Umbilical cord (tissue), 2 donors: Measurements from ENCODE around the gene ZBTB40. TPM values are rescaled to one million over a fixed set of nuclear protein-coding genes. Genes with fewer than 3 reads are reported as not detected.

Source experiments
- DNase-seq: peaks from one replicate; pipeline ENCODE4 v3.0.0-alpha.2; 2015; ENCODE audit warnings: low spot score
- total RNA-seq: library from RNA; depleted of rRNA; stranded (reverse); fragments of >200 nt; gene quantifications from one replicate; pipeline ENCODE4 v1.2.3, GENCODE V29; 2014; ENCODE audit warnings: low replicate concordance; ENCODE audit not compliant: insufficient read depth

ZBTB40 gene, protein sequence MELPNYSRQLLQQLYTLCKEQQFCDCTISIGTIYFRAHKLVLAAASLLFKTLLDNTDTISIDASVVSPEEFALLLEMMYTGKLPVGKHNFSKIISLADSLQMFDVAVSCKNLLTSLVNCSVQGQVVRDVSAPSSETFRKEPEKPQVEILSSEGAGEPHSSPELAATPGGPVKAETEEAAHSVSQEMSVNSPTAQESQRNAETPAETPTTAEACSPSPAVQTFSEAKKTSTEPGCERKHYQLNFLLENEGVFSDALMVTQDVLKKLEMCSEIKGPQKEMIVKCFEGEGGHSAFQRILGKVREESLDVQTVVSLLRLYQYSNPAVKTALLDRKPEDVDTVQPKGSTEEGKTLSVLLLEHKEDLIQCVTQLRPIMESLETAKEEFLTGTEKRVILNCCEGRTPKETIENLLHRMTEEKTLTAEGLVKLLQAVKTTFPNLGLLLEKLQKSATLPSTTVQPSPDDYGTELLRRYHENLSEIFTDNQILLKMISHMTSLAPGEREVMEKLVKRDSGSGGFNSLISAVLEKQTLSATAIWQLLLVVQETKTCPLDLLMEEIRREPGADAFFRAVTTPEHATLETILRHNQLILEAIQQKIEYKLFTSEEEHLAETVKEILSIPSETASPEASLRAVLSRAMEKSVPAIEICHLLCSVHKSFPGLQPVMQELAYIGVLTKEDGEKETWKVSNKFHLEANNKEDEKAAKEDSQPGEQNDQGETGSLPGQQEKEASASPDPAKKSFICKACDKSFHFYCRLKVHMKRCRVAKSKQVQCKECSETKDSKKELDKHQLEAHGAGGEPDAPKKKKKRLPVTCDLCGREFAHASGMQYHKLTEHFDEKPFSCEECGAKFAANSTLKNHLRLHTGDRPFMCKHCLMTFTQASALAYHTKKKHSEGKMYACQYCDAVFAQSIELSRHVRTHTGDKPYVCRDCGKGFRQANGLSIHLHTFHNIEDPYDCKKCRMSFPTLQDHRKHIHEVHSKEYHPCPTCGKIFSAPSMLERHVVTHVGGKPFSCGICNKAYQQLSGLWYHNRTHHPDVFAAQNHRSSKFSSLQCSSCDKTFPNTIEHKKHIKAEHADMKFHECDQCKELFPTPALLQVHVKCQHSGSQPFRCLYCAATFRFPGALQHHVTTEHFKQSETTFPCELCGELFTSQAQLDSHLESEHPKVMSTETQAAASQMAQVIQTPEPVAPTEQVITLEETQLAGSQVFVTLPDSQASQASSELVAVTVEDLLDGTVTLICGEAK
- 10.8 TPM for total RNA-seq

DNA sequence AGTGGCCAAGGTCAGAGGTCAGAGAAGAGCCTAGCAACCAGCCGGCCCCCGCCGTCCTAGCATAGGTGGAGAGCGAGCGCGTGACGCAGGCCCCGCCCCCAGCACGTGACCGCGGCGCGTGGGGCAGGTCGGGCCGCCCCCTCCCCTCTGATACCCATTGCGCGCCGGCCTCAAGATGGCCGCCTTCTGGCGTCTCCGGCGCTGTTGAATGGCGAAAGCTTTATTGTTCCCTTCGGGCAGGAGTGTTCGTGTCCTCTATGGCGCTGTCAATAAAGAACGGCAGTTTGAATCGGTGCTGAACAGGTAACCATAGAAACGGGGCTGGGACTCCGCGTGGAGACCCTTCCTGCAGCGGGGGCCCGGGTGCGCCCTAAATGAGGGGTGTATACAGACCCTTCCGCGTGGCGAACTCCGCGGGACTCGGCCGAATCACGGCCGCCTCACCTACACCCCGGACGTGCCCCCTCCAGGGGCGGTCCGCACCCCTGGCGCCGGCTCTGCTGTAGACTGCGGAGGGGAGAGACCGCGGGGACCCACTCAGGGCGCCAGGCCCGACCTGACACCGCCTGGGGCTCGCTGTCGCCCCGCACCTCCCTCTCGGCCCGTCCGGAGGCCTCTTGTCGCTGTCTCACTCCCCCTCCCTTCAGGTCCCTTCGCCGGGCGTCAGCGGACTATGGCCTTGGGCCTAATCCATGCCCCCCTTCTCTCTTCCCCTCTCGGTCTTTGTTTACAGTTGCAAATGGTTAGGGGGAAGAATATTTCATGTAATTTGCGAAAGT is at the start of gene ZBTB40:
Gene ZBTB40 (plus strand): TSS at position 150 of the 779 bp plus-strand sequence. CDS start 38,098 bp downstream, outside the sequence.
- DNase-seq, result peak; percentile 98

DNA sequence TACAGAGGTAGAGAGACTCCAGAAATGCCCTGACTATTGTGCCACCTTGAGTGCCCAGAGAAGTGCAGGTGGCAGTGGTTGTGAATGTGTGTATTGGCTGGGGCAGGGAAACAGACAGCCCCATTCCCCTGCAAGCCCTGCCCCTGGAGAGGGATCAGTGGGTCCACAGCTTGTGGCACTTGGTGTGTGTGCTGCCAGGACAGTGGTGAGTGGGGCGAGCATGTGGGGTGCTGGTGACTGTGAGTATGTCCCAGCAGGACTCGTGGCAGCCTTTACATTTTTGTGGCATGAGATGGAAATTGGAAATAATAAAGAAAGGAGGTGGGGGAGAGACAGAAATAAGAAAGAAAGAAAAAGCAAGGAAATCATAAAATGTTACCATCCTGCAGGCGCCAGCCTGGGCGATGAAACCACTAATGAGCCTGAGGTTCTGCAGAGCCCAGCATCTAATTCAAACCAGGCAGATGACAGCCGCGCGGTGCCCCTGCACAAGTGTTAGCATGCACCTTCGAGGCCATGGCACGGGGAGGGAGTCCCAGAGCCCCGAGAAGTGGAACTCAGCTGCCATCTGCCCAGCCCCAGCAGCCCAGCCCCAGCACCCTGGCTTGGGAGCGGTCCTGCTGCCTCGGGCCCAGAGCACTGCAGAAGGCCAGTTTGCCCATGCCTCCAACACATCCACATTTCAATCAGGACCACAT is 49.1 kb upstream of the ZBTB40 start:
- no peak for DNase-seq

- DNase-seq, result no peak
Measured at GRCh38 chr1:22404486-22404885, 47.2 kb upstream of the ZBTB40 start.

GRCh38 chr1:22406722-22407495 is 44.7 kb upstream of the ZBTB40 start:
- no peak for DNase-seq

GRCh38 chr1:22408230-22408629 is 43.4 kb upstream of the ZBTB40 start:
- DNase-seq, result no peak

DNA sequence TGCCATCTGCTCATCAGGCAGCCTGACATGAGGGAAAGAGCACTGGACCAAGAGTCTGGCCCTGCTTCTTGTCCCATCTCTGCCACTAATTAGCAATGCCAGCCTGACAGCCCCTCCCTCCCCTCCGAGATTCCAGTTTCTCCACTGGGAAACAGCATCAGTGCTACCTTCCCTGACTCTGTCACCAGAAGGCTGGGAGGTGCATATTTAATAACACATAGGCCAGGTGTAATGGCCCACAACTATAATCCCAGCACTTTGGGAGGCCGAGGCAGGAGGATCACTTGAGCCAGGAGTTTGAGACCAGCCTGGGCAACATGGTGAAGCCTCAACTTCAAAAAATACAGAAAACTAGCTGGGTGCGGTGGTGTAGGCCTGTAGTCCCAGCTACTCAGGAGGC is 41.2 kb upstream of the ZBTB40 start:
- no peak for DNase-seq

GRCh38 chr1:22410928-22411495 is 40.6 kb upstream of the ZBTB40 start:
- no peak for DNase-seq

DNA sequence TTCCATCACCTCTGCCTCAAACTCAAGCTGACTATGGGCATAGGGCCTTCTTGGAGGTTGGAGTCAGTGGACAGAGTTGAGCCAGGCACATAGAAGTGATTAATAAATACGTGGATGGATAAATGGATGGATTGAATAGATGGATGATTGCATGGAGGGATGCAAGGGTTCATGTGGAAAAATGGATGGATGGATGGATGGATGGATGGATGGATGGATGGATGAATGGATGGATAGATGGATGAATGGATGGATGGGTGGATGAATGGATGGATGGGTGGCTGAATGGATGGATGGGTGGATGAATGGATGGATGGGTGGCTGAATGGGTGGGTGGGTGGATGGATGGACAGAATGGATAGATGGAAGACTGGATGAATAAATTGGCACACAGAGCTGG is 40.1 kb upstream of the ZBTB40 start:
- no peak for DNase-seq

GRCh38 chr1:22412932-22413727 is 38.5 kb upstream of the ZBTB40 start:
- DNase-seq, result peak; percentile 30

DNA sequence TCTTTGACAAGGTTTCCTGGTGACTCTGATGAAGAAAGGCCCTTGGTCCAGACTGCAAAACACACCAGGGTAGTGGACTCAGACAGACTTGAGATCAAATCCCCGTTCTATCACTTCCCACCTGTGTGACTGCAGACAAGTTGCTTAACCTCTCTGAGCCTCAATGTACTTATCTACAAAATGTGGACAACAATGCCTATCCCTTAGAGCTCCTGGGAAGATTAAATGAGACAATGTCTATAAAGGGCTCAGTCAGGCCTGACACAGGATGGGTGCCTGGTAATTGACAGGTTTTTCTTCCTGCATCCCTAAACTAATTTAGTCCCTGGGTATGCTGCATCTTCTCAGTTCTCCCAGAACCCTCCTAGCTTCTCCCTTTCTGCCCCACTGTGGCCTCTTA is 37.9 kb upstream of the ZBTB40 start:
- no peak for DNase-seq

DNA sequence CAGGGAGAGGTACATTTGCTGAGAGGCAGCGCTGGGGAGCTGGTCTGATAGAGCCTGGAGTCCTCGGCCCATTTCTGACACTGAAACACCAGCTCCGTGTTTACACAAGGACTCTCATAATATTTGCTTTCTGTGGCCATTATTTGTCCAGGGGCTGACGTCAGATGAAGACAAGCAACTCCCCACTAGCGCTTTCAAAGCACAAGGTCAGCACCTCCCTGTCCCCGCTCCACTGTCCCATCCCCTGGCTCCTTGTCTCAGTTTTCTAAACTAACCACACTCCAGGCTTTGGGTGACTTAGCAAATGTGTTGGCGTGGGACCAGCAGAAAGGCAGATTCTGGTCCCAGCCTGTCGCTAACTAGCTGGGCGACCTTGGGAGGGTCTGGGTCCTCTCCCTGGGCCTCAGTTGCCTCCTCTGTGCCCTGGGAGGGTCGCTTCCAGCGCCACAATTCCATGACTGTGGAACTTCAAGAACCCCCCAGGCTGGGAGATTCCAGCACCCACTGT is 37.4 kb upstream of the ZBTB40 start:
- no peak for DNase-seq

GRCh38 chr1:22415489-22415888 is 36.2 kb upstream of the ZBTB40 start:
- DNase-seq, result no peak

- peak; percentile 78 for DNase-seq
Measured at GRCh38 chr1:22416555-22417454, 34.8 kb upstream of the ZBTB40 start.

GRCh38 chr1:22417466-22417865 is 34.2 kb upstream of the ZBTB40 start:
- DNase-seq, result no peak

DNA sequence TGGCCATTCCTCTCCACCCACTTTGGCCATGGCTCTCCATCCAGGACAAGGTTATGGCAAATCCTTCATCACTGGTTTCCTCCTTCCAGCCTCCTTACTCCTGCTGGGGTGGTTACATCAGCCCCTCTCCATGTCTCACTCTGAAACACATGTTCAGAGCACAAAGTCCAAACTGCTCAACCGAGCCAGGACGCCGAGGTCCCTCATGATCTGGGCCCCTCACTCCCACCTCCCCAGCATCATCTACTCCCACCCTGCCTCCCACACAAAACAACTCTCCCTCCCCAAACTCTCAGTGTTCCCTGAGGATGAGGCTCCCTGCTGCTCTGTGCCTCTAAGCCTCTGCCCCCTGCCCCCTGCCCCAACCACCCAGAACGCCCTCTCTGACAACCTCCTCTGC is 33.3 kb upstream of the ZBTB40 start:
- no peak for DNase-seq

DNA sequence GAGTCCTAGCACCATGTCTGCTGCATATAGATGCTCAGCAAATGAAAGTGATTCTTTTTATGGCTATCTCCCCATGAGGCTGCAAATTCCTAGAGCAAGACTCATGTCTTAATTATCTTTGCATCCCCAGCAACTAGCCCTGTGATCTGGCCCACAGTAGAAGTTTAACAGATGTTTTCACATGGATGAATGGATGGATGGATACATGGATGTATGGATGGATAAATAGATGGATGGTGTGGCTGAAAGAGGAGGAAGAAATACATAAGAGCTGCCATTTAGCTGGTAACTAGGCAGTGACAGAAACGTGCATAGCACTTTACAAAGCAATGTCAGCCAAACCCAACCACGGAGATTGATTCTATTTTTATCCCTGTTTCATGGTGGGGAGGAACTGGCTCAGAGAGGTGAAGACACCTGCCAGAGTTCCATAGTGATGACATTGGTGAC is 32.7 kb upstream of the ZBTB40 start:
- DNase-seq, result no peak

DNA sequence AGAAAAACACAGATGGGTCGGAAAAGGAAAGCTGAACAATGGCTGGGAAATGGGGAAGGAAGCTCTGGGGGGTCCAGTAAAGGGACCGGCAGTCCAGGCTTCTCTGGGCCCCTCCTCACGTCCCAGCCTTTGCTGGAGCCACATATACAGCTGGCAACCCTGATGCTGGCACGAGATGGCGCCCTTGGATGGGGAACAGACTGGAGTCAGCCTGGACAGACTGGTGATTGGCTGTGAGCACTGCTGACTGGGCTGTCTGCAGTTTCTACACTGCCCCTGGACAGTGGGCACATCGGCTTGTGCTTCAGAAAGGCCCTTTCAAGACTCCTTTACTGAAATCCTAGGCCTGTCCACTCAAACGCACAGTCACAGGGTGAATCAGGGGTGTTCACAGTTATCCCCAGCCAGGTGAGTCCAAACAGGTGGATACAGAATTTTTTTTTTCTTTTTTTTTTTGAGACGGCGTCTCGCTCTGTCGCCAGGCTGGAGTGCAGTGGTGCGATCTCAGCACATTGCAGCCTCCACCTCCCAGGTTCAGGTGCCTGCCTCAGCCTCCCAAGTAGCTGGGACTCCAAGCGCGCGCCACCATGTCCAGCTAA is 31.1 kb upstream of the ZBTB40 start:
- peak; percentile 84 for DNase-seq
